Fibroblast of the aortic adventitia (primary cell): ENCODE results near the gene VPS45. TPM values are rescaled to one million over a fixed set of nuclear protein-coding genes. Genes with fewer than 3 reads are reported as not detected.

Experiments
- DNase-seq: peaks from one replicate; pipeline ENCODE4 v3.0.0-alpha.2; 2010; ENCODE audit warnings: low read depth
- H3K4me3 ChIP-seq: 2 replicates; pipeline ENCODE4 v1.5.1; 2011; ENCODE audit warnings: low read depth, mild to moderate bottlenecking, control low read depth, low read length, moderate library complexity
- CTCF ChIP-seq: IDR thresholded peaks from 2 replicates; pipeline ENCODE4 v1.5.1; 2011; ENCODE audit warnings: mild to moderate bottlenecking, low read length, control low read depth, inconsistent platforms; ENCODE audit not compliant: insufficient read depth
- total RNA-seq: library from RNA; depleted of rRNA; stranded (reverse); fragments of >200 nt; gene quantifications from 2 replicates; pipeline ENCODE4 v1.2.3, GENCODE V29; 2012; ENCODE audit warnings: low replicate concordance

Gene VPS45
- total RNA-seq, 1 donor, result 47.8 TPM

DNA sequence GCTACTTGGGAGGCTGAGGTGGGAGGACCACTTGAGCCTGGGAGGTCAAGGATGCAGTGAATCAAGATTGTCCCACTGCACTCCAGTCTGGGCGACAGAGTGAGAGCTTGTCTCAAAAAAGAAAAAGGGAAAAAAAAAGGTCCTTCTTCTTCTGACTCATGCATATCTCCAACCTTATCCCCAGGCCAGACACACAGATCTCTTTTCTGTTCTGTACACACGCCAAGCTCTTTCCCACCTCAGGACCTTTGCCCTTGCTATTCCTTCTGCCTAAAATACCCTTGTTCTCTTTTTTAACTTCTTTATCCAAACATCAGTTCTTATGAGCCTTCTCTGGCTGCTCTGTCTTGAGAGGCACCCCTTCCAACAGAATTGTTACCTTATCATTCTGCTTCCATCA lies 104.2 kb downstream of the VPS45 start:
- no peak for TF ChIP-seq CTCF
- no peak overlapping the region for H3K4me3 ChIP-seq
- no peak for DNase-seq

GRCh38 chr1:150173141-150173585 lies 105.6 kb downstream of the VPS45 start:
- no peak for DNase-seq
- H3K4me3 ChIP-seq, result no peak overlapping the region
- TF ChIP-seq CTCF, result no peak

DNA sequence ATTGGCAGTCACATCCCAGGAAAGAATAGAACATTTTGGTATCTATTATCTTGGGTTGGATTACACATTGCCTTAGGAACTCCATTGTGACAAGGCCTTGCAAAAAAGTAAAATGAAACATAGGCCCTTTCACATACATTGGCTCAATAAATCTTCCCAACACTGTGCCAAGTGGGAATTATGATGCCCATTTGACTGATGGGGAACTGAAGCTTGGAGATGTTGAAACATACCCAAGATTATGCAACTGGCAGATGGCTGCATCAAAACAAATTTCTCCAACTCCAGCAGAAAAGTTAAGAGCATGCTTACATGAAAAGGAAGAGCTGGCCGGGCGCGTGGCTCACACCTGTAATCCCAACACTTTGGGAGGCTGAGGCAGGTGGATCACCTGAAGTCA lies 109.0 kb downstream of the VPS45 start:
- TF ChIP-seq CTCF, result no peak
- no peak overlapping the region for H3K4me3 ChIP-seq
- peak; percentile 64 for DNase-seq

DNA sequence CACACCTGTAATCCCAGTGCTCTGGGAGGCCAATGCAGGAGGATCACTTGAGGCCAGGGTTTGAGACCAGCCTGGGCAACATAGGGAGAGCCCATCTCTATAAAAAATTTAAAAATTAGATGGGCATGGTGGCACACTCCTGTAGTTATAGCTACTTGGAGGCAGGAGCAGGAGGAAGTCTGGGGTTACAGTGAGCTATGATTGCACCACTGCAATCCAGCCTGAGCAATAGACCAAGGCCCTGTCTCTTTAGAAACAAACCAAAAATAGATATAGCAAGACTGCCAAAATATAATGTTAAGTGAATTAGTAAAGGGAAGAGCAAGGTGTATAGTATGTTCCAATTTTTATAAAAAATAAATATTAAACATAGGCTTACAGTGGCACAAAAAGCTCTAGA lies 111.0 kb downstream of the VPS45 start:
- no peak for TF ChIP-seq CTCF
- no peak for DNase-seq
- no peak overlapping the region for H3K4me3 ChIP-seq

- DNase-seq, result no peak
- H3K4me3 ChIP-seq, result no peak overlapping the region
- TF ChIP-seq CTCF, result no peak
These were observed 112.3 kb downstream of the VPS45 start for GRCh38 chr1:150179867-150180266.

- no peak overlapping the region for H3K4me3 ChIP-seq
- no peak for TF ChIP-seq CTCF
- no peak for DNase-seq
These were observed 112.9 kb downstream of the VPS45 start for GRCh38 chr1:150180474-150180873.

GRCh38 chr1:150182247-150182646 lies 114.7 kb downstream of the VPS45 start:
- no peak for TF ChIP-seq CTCF
- H3K4me3 ChIP-seq, result no peak overlapping the region
- no peak for DNase-seq
